PC-3 (cell line): Measurements from ENCODE around the gene BTBD19. TPM values are rescaled to one million over a fixed set of nuclear protein-coding genes. Genes with fewer than 3 reads are reported as not detected.
A peak's percentile ranks its signal among the peaks of the same experiment; 100 is the strongest.

Source experiments
- ATAC-seq: fragments of 200-7000 bp; cut with Tn5 transposase; 2 replicates; pipeline ENCODE4 v1.9.1; 2020; ENCODE audit warnings: mild to moderate bottlenecking, moderate library complexity
- BruUV-seq: library from RNA; stranded (reverse); fragments of 400-500 nt; replicated peaks from 2 replicates; lab custom pipeline; 2021; lab: Mats Ljungman, UMichigan
- CTCF ChIA-PET: fragments of 300-600 bp; sonication (Branson Sonifier 250); formaldehyde crosslinking; loops from one replicate; lab custom pipeline; 2022; ENCODE audit warnings: antibody characterized with exemption; lab: Charles Lee
- POLR2A ChIA-PET: fragments of 300-600 bp; sonication (Branson Sonifier 250); formaldehyde crosslinking; loops from one replicate; lab custom pipeline; 2022; ENCODE audit warnings: antibody characterized with exemption; ENCODE audit not compliant: unreplicated experiment; lab: Charles Lee
- DNase-seq: peaks from one replicate; pipeline ENCODE4 v3.0.0-alpha.2; 2015
- H2AFZ ChIP-seq: fragments of 300-600 bp; sonication (generic); 2 replicates; pipeline ENCODE4 v1.6.0; 2016; ENCODE audit warnings: antibody characterized with exemption, low read length
- H3F3A ChIP-seq: fragments of 300-600 bp; sonication (generic); one replicate; pipeline ENCODE4 v1.6.0; 2017; ENCODE audit warnings: antibody characterized with exemption, low read length, control low read depth, mild to moderate bottlenecking; ENCODE audit not compliant: unreplicated experiment
- H3K27ac ChIP-seq: fragments of 300-600 bp; sonication (generic); 2 replicates; pipeline ENCODE4 v1.5.1; 2016; ENCODE audit warnings: mild to moderate bottlenecking, low read length
- H3K27me3 ChIP-seq: fragments of 300-600 bp; sonication (generic); 2 replicates; pipeline ENCODE4 v1.6.1; 2016; ENCODE audit warnings: low read length, mixed read lengths
- H3K36me3 ChIP-seq: fragments of 300-600 bp; sonication (generic); 2 replicates; pipeline ENCODE4 v1.6.1; 2016; ENCODE audit warnings: low read depth, mixed run types, low read length, mixed read lengths
- H3K4me1 ChIP-seq: fragments of 300-600 bp; sonication (generic); 2 replicates; pipeline ENCODE4 v1.5.1; 2016; ENCODE audit warnings: low read length; ENCODE audit not compliant: insufficient read depth
- H3K4me2 ChIP-seq: fragments of 300-600 bp; sonication (generic); 2 replicates; pipeline ENCODE4 v1.6.0; 2016; ENCODE audit warnings: low read length
- H3K4me3 ChIP-seq: fragments of 300-600 bp; sonication (generic); 2 replicates; pipeline ENCODE4 v1.5.1; 2016; ENCODE audit warnings: mild to moderate bottlenecking, low read length, mixed read lengths
- H3K79me2 ChIP-seq: fragments of 300-600 bp; sonication (generic); 2 replicates; pipeline ENCODE4 v1.6.1; 2017; ENCODE audit warnings: low read length, mixed read lengths
- H3K9ac ChIP-seq: fragments of 300-600 bp; sonication (generic); 2 replicates; pipeline ENCODE4 v1.6.0; 2016; ENCODE audit warnings: mild to moderate bottlenecking, low read length
- H3K9me2 ChIP-seq: fragments of 300-600 bp; sonication (generic); replicated peaks from 2 replicates; pipeline ENCODE4 v1.6.1; 2016; ENCODE audit warnings: mixed run types, low read length, mixed read lengths
- H3K9me3 ChIP-seq: fragments of 300-600 bp; sonication (generic); 2 replicates; pipeline ENCODE4 v1.6.1; 2016; ENCODE audit warnings: low read length, mixed read lengths
- H4K20me1 ChIP-seq: fragments of 300-600 bp; sonication (generic); 2 replicates; pipeline ENCODE4 v1.6.1; 2016; ENCODE audit warnings: low read length, mixed read lengths
- EZH2 ChIP-seq: fragments of 300-600 bp; sonication (generic); IDR thresholded peaks from one replicate; pipeline ENCODE4 v1.6.1; 2017; ENCODE audit warnings: antibody characterized with exemption, mild to moderate bottlenecking, low read length; ENCODE audit not compliant: unreplicated experiment
- EZH2phosphoT487 ChIP-seq: fragments of 300-600 bp; sonication (generic); IDR thresholded peaks from 2 replicates; pipeline ENCODE4 v1.6.1; 2018; ENCODE audit warnings: mild to moderate bottlenecking, antibody characterized with exemption, low read length, borderline replicate concordance
- intact Hi-C: fragments of 100-400 bp; cut with micrococcal nuclease; formaldehyde crosslinking; loops from 2 replicates; pipeline ENCODE4 v1.9.0; 2023
- total RNA-seq: library from RNA; depleted of rRNA; stranded (reverse); fragments of >200 nt; gene quantifications from 2 replicates; pipeline ENCODE4 v1.2.3, GENCODE V29; 2014
- TF ChIP-seq, protein P1 (sequence below): fragments of 300-600 bp; sonication (generic); conservative IDR thresholded peaks from 2 replicates; pipeline ENCODE4 v1.5.1; 2017; ENCODE audit warnings: antibody characterized with exemption, low read depth, mild to moderate bottlenecking, low read length

Gene BTBD19
- total RNA-seq, 1 experiment from 2014 or later: 0.58 TPM

DNA sequence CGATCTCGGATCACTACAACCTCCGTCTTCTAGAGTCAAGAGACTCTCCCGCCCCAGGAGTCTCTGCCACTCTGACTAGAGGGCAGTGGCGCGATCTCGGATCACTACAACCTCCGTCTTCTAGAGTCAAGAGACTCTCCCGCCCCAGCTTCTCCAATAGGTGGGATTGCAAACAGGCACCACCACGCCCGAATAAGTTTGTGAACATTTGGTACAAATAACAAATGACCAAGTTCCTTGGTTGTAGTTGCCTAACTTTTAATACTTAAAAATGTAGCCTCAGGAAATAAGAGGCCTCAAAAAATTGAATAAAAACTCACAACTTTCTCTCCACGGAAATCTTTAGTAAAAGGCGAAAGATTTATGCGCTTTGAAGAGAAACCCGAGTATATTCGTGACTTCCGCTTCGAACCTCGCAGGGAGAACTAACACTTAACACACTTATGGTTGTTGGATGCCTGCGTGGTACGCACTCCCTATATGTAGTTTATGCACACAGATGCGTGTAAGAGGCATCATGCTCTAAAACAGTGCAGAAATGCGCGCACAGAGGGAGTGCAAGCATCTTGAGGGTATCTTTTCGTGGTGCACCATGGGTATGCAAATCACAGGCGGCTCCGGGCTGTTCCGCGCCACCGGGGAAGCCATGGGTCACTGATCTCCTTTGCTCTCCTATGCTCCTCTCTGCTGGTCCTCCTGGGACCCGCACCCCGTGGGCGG, 11.4 kb downstream of the BTBD19 start:
- Histone ChIP-seq H3K4me1 (peaks cover 7% of the 10 kb centered on the region; the same call in 1 of the 2 replicates), H2AFZ (peak overlapping the region; percentile 79), H3K27me3 (no peaks in the 10 kb centered on the region), H3K9ac (peak overlapping the region; percentile 75), H3K4me2 (peak overlapping the region; percentile 66), H3K36me3 (no peaks in the 10 kb centered on the region), H4K20me1 (no peaks in the 10 kb centered on the region), H3K27ac (peak overlapping the region; percentile 76), H3K9me3 (no peaks in the 10 kb centered on the region), H3K4me3 (peak overlapping the region; percentile 61), H3K79me2 (no peaks in the 10 kb centered on the region), H3F3A (no peaks in the 10 kb centered on the region), H3K9me2 (no peaks in the 10 kb centered on the region)
- DNase-seq (peak; percentile 84), ATAC-seq (peak; percentile 87)
- intact Hi-C loops: no loop called here
- POLR2A ChIA-PET: interaction anchor here (0.5 to 1.3 kb wide), 7 partner anchors 20 to 670 kb away, joined by 3 to 15 read pairs (median 6); partner anchors contain the start of genes PLK3 and PTCH2
- CTCF ChIA-PET: interaction anchor here (0.6 to 0.8 kb wide), 2 partner anchors 20 to 323 kb away, joined by 3 to 5 read pairs; partner anchors contain the start of gene PLK3
- TSS peak; percentile 99 for BruUV-seq
- no peak for TF ChIP-seq EZH2
- no peak for TF ChIP-seq EZH2phosphoT487
- TF ChIP-seq, protein P1, sequence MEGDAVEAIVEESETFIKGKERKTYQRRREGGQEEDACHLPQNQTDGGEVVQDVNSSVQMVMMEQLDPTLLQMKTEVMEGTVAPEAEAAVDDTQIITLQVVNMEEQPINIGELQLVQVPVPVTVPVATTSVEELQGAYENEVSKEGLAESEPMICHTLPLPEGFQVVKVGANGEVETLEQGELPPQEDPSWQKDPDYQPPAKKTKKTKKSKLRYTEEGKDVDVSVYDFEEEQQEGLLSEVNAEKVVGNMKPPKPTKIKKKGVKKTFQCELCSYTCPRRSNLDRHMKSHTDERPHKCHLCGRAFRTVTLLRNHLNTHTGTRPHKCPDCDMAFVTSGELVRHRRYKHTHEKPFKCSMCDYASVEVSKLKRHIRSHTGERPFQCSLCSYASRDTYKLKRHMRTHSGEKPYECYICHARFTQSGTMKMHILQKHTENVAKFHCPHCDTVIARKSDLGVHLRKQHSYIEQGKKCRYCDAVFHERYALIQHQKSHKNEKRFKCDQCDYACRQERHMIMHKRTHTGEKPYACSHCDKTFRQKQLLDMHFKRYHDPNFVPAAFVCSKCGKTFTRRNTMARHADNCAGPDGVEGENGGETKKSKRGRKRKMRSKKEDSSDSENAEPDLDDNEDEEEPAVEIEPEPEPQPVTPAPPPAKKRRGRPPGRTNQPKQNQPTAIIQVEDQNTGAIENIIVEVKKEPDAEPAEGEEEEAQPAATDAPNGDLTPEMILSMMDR: no peak

DNA sequence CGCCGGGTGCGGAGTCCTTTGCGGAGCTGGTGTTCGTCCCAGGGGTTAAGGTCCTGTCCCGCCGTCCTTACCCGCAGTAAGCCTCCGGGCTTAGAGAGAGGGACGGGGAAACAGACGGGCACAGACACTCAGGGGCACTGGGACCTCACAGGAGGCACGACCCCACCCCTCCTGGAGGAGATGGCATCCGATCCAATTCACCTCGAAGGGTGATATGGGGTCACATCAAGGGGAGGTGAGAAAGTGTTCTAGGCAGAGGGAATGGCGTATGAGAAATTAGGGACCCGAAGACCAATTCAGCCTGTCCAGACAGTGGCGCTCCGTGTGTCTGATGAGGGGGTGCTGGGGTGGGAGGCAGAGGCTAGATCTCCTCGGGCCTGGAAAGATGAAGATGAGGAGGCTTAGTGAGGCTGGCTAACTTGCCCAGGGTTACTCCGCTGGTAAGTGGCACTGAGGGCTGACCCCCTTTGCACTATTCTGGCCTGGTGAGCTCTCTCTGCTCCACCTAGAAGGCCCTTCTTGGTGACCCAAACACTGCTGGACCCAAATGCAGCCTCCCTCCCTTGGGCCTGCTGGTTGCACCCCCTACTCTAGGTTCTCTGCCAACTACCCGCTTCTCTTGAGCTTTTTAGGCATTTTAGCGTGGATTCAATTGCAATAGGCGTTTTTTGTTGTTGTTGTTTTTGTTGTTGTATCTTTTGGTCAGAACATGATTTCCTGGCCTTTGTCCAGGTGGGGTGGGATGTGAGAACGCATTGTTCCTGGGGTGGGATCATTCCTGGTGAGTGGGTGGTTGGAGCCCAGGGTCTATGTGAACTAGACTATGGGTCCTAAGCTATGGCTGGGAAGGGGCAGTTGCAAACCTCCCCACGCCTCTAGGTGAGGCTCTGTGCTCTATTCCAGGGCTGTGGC, 12.3 kb downstream of the BTBD19 start:
- intact Hi-C loops: no loop called here
- BruUV-seq: no TSS peak
- H3F3A ChIP-seq: no peaks in the 10 kb centered on the region
- no peaks in the 10 kb centered on the region; the same call in 1 of the 2 replicates for H3K4me1 ChIP-seq
- H3K36me3 ChIP-seq: no peaks in the 10 kb centered on the region
- H2AFZ ChIP-seq: peak overlapping the region; percentile 79
- peak overlapping the region; percentile 76; the same call in 1 of the 2 replicates for H3K27ac ChIP-seq
- peak overlapping the region; percentile 61 for H3K4me3 ChIP-seq
- no peaks in the 10 kb centered on the region for H3K9me3 ChIP-seq
- CTCF ChIA-PET: interaction anchor here (0.6 kb wide), 1 partner anchor 322 kb away, joined by 3 read pairs; no protein-coding TSS in a partner anchor
- no peaks in the 10 kb centered on the region for H3K27me3 ChIP-seq
- ATAC-seq: 0 out of 2 replicates have a peak, but pooled peaks have one; percentile 5
- H3K9ac ChIP-seq: peak overlapping the region; percentile 75; the same call in 1 of the 2 replicates
- peak overlapping the region; percentile 66 for H3K4me2 ChIP-seq
- H4K20me1 ChIP-seq: no peaks in the 10 kb centered on the region
- POLR2A ChIA-PET: interaction anchor here (0.7 kb wide), 1 partner anchor 497 kb away, joined by 3 read pairs; no protein-coding TSS in a partner anchor
- DNase-seq: no peak
- no peak for TF ChIP-seq EZH2phosphoT487
- no peak for TF ChIP-seq EZH2
- TF ChIP-seq, protein P1: no peak
- H3K9me2 ChIP-seq: no peaks in the 10 kb centered on the region
- H3K79me2 ChIP-seq: no peaks in the 10 kb centered on the region
